Measurements from ENCODE around the gene ARHGEF33. TPM values are rescaled to one million over a fixed set of nuclear protein-coding genes. Genes with fewer than 3 reads are reported as not detected.
A peak's percentile ranks its signal among the peaks of the same experiment; 100 is the strongest.
"Not testable (repeated sequence)": the region's sequence is repeated elsewhere in the genome, so short reads cannot be mapped to it uniquely, and the experiment has no call there.

Gene ARHGEF33
- total RNA-seq, 1 donor from 2014 or later: 0.30 TPM

GRCh38 chr2:38933653-38934052 is 44.0 kb downstream of the ARHGEF33 start:
- no peak overlapping the region for H3K9ac ChIP-seq (ENCODE audit: low read length)
- no peaks in the 10 kb centered on the region for H3K79me2 ChIP-seq (ENCODE audit: insufficient read depth, low read length)
- H3K4me1 ChIP-seq (ENCODE audit: insufficient read depth, low read length): no peaks in the 10 kb centered on the region
- TF ChIP-seq CTCF (IDR thresholded peaks at IDR 0.05; ENCODE audit: insufficient read depth, low read depth, low read length) (no peak), EZH2 (IDR thresholded peaks at IDR 0.05; ENCODE audit: insufficient read depth, low read length) (no peak)
- no peaks in the 10 kb centered on the region for H3K36me3 Mint-ChIP-seq (ENCODE audit: low read depth, unreplicated experiment)
- no peaks in the 10 kb centered on the region for H3K27me3 ChIP-seq (ENCODE audit: insufficient read depth, low read length)
- H3K27ac ChIP-seq (ENCODE audit: low read depth, low read length): no peak overlapping the region
- no peaks in the 10 kb centered on the region for H3K36me3 ChIP-seq (ENCODE audit: insufficient read depth, low read length)
- H3K27ac Mint-ChIP-seq (ENCODE audit: unreplicated experiment): no peak overlapping the region
- no peaks in the 10 kb centered on the region for H3K27me3 Mint-ChIP-seq (ENCODE audit: low read depth, unreplicated experiment)
- no peak overlapping the region for H3K4me3 ChIP-seq (ENCODE audit: insufficient read depth, low read depth, low read length)
- peaks cover 14% of the 10 kb centered on the region for H3K4me1 Mint-ChIP-seq (ENCODE audit: low read depth, unreplicated experiment)
- DNase-seq (ENCODE audit: low read depth) (peak; percentile 11), FAIRE-seq (no peak)
- no peaks in the 10 kb centered on the region for H3K9me3 ChIP-seq (ENCODE audit: insufficient read depth, low read depth, low read length)
- no peak overlapping the region for H2AFZ ChIP-seq (ENCODE audit: low read depth, low read length)
- no peaks in the 10 kb centered on the region for H3K9me3 Mint-ChIP-seq (ENCODE audit: unreplicated experiment)
- no peaks in the 10 kb centered on the region for H4K20me1 ChIP-seq (ENCODE audit: insufficient read depth, low read length)
- no peak overlapping the region for H3K4me3 Mint-ChIP-seq (ENCODE audit: unreplicated experiment)
- no peak overlapping the region for H3K4me2 ChIP-seq (ENCODE audit: low read length)

- TF ChIP-seq CTCF (IDR thresholded peaks at IDR 0.05; ENCODE audit: insufficient read depth, low read depth, low read length) (no peak), EZH2 (IDR thresholded peaks at IDR 0.05; ENCODE audit: insufficient read depth, low read length) (no peak)
- peaks cover 14% of the 10 kb centered on the region for H3K4me1 Mint-ChIP-seq (ENCODE audit: low read depth, unreplicated experiment)
- Histone ChIP-seq H3K36me3 (ENCODE audit: insufficient read depth, low read length) (no peaks in the 10 kb centered on the region), H2AFZ (ENCODE audit: low read depth, low read length) (no peak overlapping the region), H3K27me3 (ENCODE audit: insufficient read depth, low read length) (no peaks in the 10 kb centered on the region), H3K4me3 (ENCODE audit: insufficient read depth, low read depth, low read length) (no peak overlapping the region), H3K4me1 (ENCODE audit: insufficient read depth, low read length) (no peaks in the 10 kb centered on the region), H4K20me1 (ENCODE audit: insufficient read depth, low read length) (no peaks in the 10 kb centered on the region), H3K27ac (ENCODE audit: low read depth, low read length) (no peak overlapping the region), H3K79me2 (ENCODE audit: insufficient read depth, low read length) (no peaks in the 10 kb centered on the region), H3K9ac (ENCODE audit: low read length) (no peak overlapping the region), H3K9me3 (ENCODE audit: insufficient read depth, low read depth, low read length) (no peaks in the 10 kb centered on the region), H3K4me2 (ENCODE audit: low read length) (peak overlapping the region; percentile 76)
- H3K27me3 Mint-ChIP-seq (ENCODE audit: low read depth, unreplicated experiment): no peaks in the 10 kb centered on the region
- H3K36me3 Mint-ChIP-seq (ENCODE audit: low read depth, unreplicated experiment): no peaks in the 10 kb centered on the region
- no peak overlapping the region for H3K4me3 Mint-ChIP-seq (ENCODE audit: unreplicated experiment)
- FAIRE-seq (no peak), DNase-seq (ENCODE audit: low read depth) (no peak)
- H3K27ac Mint-ChIP-seq (ENCODE audit: unreplicated experiment): no peak overlapping the region
- H3K9me3 Mint-ChIP-seq (ENCODE audit: unreplicated experiment): no peaks in the 10 kb centered on the region
These were observed 45.1 kb downstream of the ARHGEF33 start for GRCh38 chr2:38934742-38935141.

GRCh38 chr2:38935568-38936172 is 46.0 kb downstream of the ARHGEF33 start:
- peak overlapping the region; percentile 34 for H3K27ac ChIP-seq (ENCODE audit: low read depth, low read length)
- no peaks in the 10 kb centered on the region for H3K27me3 Mint-ChIP-seq (ENCODE audit: low read depth, unreplicated experiment)
- H4K20me1 ChIP-seq (ENCODE audit: insufficient read depth, low read length): no peaks in the 10 kb centered on the region
- H3K27ac Mint-ChIP-seq (ENCODE audit: unreplicated experiment): peak overlapping the region; percentile 70
- H3K4me3 ChIP-seq (ENCODE audit: insufficient read depth, low read depth, low read length): peak overlapping the region; percentile 27
- peak overlapping the region; percentile 55 for H3K4me3 Mint-ChIP-seq (ENCODE audit: unreplicated experiment)
- no peaks in the 10 kb centered on the region for H3K27me3 ChIP-seq (ENCODE audit: insufficient read depth, low read length)
- no peak for FAIRE-seq
- no peak overlapping the region for H2AFZ ChIP-seq (ENCODE audit: low read depth, low read length)
- H3K4me1 Mint-ChIP-seq (ENCODE audit: low read depth, unreplicated experiment): peaks cover 15% of the 10 kb centered on the region
- no peak overlapping the region for H3K9ac ChIP-seq (ENCODE audit: low read length)
- no peaks in the 10 kb centered on the region for H3K36me3 Mint-ChIP-seq (ENCODE audit: low read depth, unreplicated experiment)
- no peaks in the 10 kb centered on the region for H3K36me3 ChIP-seq (ENCODE audit: insufficient read depth, low read length)
- H3K4me2 ChIP-seq (ENCODE audit: low read length): peak overlapping the region; percentile 76
- no peaks in the 10 kb centered on the region for H3K9me3 Mint-ChIP-seq (ENCODE audit: unreplicated experiment)
- no peaks in the 10 kb centered on the region for H3K4me1 ChIP-seq (ENCODE audit: insufficient read depth, low read length)
- no peak for TF ChIP-seq CTCF (IDR thresholded peaks at IDR 0.05; ENCODE audit: insufficient read depth, low read depth, low read length)
- TF ChIP-seq EZH2 (IDR thresholded peaks at IDR 0.05; ENCODE audit: insufficient read depth, low read length): no peak
- H3K79me2 ChIP-seq (ENCODE audit: insufficient read depth, low read length): no peaks in the 10 kb centered on the region
- H3K9me3 ChIP-seq (ENCODE audit: insufficient read depth, low read depth, low read length): no peaks in the 10 kb centered on the region
- DNase-seq (ENCODE audit: low read depth): peak; percentile 77

- not testable (repeated sequence) for H3K4me1 ChIP-seq (ENCODE audit: insufficient read depth, low read length); H3K27ac Mint-ChIP-seq (ENCODE audit: unreplicated experiment)
These were observed 46.8 kb downstream of the ARHGEF33 start for GRCh38 chr2:38936516-38936915.

More at GRCh38 chr2:38936516-38936915, 46.8 kb downstream of the ARHGEF33 start:
- H3K36me3 Mint-ChIP-seq (ENCODE audit: low read depth, unreplicated experiment); H3K4me2 ChIP-seq (ENCODE audit: low read length); H3K36me3 ChIP-seq (ENCODE audit: insufficient read depth, low read length); H3K27me3 ChIP-seq (ENCODE audit: insufficient read depth, low read length); H3K4me3 Mint-ChIP-seq (ENCODE audit: unreplicated experiment); H3K9me3 ChIP-seq (ENCODE audit: insufficient read depth, low read depth, low read length); DNase-seq (ENCODE audit: low read depth); H4K20me1 ChIP-seq (ENCODE audit: insufficient read depth, low read length); H3K4me3 ChIP-seq (ENCODE audit: insufficient read depth, low read depth, low read length); H3K9me3 Mint-ChIP-seq (ENCODE audit: unreplicated experiment); H3K79me2 ChIP-seq (ENCODE audit: insufficient read depth, low read length); H3K9ac ChIP-seq (ENCODE audit: low read length); FAIRE-seq; H3K27me3 Mint-ChIP-seq (ENCODE audit: low read depth, unreplicated experiment); H2AFZ ChIP-seq (ENCODE audit: low read depth, low read length); H3K27ac ChIP-seq (ENCODE audit: low read depth, low read length): not testable (repeated sequence)
- peaks cover 21% of the 10 kb centered on the region for H3K4me1 Mint-ChIP-seq (ENCODE audit: low read depth, unreplicated experiment)

All from astrocyte (in vitro differentiated cells and primary cell).